Aorta (tissue), 5 donors: ENCODE measurements around the gene PRSS35. TPM values are rescaled to one million over a fixed set of nuclear protein-coding genes. Genes with fewer than 3 reads are reported as not detected.
"Not testable (repeated sequence)": the region's sequence is repeated elsewhere in the genome, so short reads cannot be mapped to it uniquely, and the experiment has no call there.

Experiments
- ATAC-seq: fragments of 200-7000 bp; cut with Tn5 transposase; one replicate; pipeline ENCODE4 v1.9.1; 2022; ENCODE audit warnings: moderate library complexity; ENCODE audit not compliant: low FRiP score
- DNase-seq, 2 donors: peaks; one replicate each; pipeline ENCODE4 v3.0.0-alpha.2; 2020
- H3K27ac ChIP-seq, 2 donors: one replicate each; pipeline ENCODE4 v1.5.1; 2013; ENCODE audit warnings: low read length in 2 of 2, mild to moderate bottlenecking in 2 of 2, moderate library complexity in 2 of 2, control low read depth in 1 of 2, inconsistent platforms in 1 of 2, low read depth in 1 of 2
- H3K27me3 ChIP-seq, 2 donors: one replicate each; pipeline ENCODE4 v1.6.1; 2013; ENCODE audit warnings: control low read depth in 1 of 2, low read length in 1 of 2, mild to moderate bottlenecking in 1 of 2, moderate library complexity in 1 of 2; ENCODE audit not compliant: insufficient read depth in 2 of 2, control insufficient read depth in 1 of 2
- H3K36me3 ChIP-seq, 2 donors: one replicate each; pipeline ENCODE4 v1.6.1; 2013; ENCODE audit warnings: control low read depth in 1 of 2, low read length in 1 of 2, mild to moderate bottlenecking in 1 of 2; ENCODE audit not compliant: insufficient read depth in 2 of 2, control insufficient read depth in 1 of 2
- H3K4me1 ChIP-seq, 2 donors: one replicate each; pipeline ENCODE4 v1.6.1; 2013; ENCODE audit warnings: low read length in 2 of 2, control low read depth in 1 of 2, mild to moderate bottlenecking in 1 of 2, moderate library complexity in 1 of 2; ENCODE audit not compliant: insufficient read depth in 2 of 2, control insufficient read depth in 1 of 2
- H3K4me3 ChIP-seq, 2 donors: one replicate each; pipeline ENCODE4 v1.5.1; 2013; ENCODE audit warnings: low read length in 2 of 2, control low read depth in 1 of 2, mild to moderate bottlenecking in 1 of 2
- H3K9me3 ChIP-seq: one replicate; pipeline ENCODE4 v1.6.1; 2013; ENCODE audit warnings: mild to moderate bottlenecking, low read length; ENCODE audit not compliant: control insufficient read depth
- WGBS, 2 donors: extraction: QIAGEN DNeasy Blood & Tissue Kit; methylation state at CpG; one replicate each; pipeline ENCODE4 v1.1.7; 2013; 5-methylcytosine and 5-hydroxymethylcytosine counted together
- intact Hi-C, 2 donors: fragments of 100-400 bp; cut with DNase I; formaldehyde crosslinking; loops; one replicate each; pipeline versions ENCODE4 v1.14.2 to v1.15.0; 2022
- polyA plus RNA-seq, 2 donors: library from polyadenylated mRNA; stranded (reverse); fragments of 200-250 nt; gene quantifications; one replicate each; pipeline ENCODE4 v1.2.3, GENCODE V29; 2013
- total RNA-seq, 2 donors: library from RNA; stranded (reverse); fragmentation: NEBNext Ultra II Directional; extraction: Animal tissue kit (Norgen Biotek cat#: 25700); gene quantifications; one replicate each; pipeline ENCODE4 v1.2.1, GENCODE V29; 2021
- donor health status: healthy with polysubstance abuse.
- donor health status: Bipolar disorder and iron deficiency.
- donor health status: DM: no; HTN: no; CAD: no.
- donor health status: DM: no; HTN: no; CAD: no.
- donor health status: DM: yes; HTN: yes; CAD: no.

PRSS35 gene
- total and polyA plus RNA-seq, 4 donors, result 4.1 to 8.2 (median 4.5) TPM

GRCh38 chr6:83536647-83537589 lies 24.6 kb downstream of the PRSS35 start:
- no peak overlapping the region for H3K4me3 ChIP-seq
- no peaks in the 10 kb centered on the region for H3K36me3 ChIP-seq
- peaks cover 0 to 3% of the 10 kb centered on the region in 2 donors for H3K4me1 ChIP-seq
- H3K27me3 ChIP-seq, result no peaks in the 10 kb centered on the region
- no peaks in the 10 kb centered on the region for H3K9me3 ChIP-seq
- H3K27ac ChIP-seq, result no peak overlapping the region
- 76 to 85% methylated on average over 4 of the region's 4 CpGs for WGBS, 2 donors
- DNase-seq (no peak), ATAC-seq (no peak)
- intact Hi-C loops, result no loop called here

DNA sequence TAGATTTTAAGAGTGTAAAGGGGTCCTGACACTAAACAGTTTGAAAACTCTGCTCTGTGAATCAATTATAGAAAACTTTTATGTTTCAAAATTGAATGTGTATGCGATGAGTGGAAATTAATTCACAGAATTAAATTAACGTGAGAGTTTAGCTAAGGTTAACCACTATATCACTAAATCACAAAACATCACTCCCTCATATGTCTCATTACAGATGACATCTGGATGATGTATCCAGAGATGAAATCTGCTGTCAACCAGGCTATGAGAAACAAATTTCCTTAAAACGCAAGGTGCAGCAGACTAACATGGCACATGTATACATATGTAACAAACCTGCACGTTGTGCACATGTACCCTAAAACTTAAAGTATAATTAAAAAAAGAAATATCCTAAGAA lies 27.3 kb downstream of the PRSS35 start:
- no peak for ATAC-seq

GRCh38 chr6:83546636-83547035 lies 34.3 kb downstream of the PRSS35 start:
- H3K27me3 ChIP-seq, result no peaks in the 10 kb centered on the region
- intact Hi-C loops, result no loop called here
- no peaks in the 10 kb centered on the region for H3K4me1 ChIP-seq
- ATAC-seq (no peak), DNase-seq (no peak)
- no peak overlapping the region for H3K4me3 ChIP-seq
- H3K9me3 ChIP-seq, result no peaks in the 10 kb centered on the region
- no peak overlapping the region for H3K27ac ChIP-seq
- no peaks in the 10 kb centered on the region for H3K36me3 ChIP-seq
- 67 to 79% methylated on average over 5 of the region's 5 CpGs for WGBS, 2 donors

More for the DNA sequence above, 27.3 kb downstream of the PRSS35 start:
- Histone ChIP-seq H3K27me3 (no peaks in the 10 kb centered on the region), H3K4me3 (no peak overlapping the region), H3K9me3 (no peaks in the 10 kb centered on the region), H3K36me3 (no peaks in the 10 kb centered on the region), H3K27ac (no peak overlapping the region), H3K4me1 (peaks cover 0 to 3% of the 10 kb centered on the region in 2 donors)
- 80 to 83% methylated on average over 4 of the region's 4 CpGs for WGBS, 2 donors
- no peak for DNase-seq
- intact Hi-C loops, result no loop called here

DNA sequence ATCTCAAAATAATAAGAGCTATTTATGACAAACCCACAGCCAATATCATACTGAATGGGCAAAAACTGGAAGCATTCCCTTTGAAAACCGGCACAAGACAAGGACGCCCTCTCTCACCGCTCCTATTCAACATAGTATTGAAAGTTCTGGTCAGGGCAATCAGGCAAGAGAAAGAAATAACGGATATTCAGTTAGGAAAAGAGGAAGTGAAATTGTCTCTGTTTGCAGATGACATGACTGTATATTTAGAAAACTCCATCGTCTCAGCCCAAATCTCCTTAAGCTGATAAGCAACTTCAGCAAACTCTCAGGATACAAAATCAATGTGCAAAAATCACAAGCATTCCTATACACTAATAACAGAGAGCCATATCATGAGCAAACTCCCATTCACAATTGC lies 38.1 kb downstream of the PRSS35 start:
- intact Hi-C loops, H3K4me3 ChIP-seq, H3K9me3 ChIP-seq, ATAC-seq, H3K36me3 ChIP-seq, H3K27me3 ChIP-seq, H3K27ac ChIP-seq, DNase-seq, H3K4me1 ChIP-seq: not testable (repeated sequence)
- WGBS, 2 donors, result 73% methylated on average over 5 of the region's 5 CpGs

GRCh38 chr6:83551748-83552147 lies 39.4 kb downstream of the PRSS35 start:
- H3K4me3 ChIP-seq, DNase-seq, intact Hi-C loops, ATAC-seq, H3K36me3 ChIP-seq, H3K4me1 ChIP-seq, H3K27ac ChIP-seq, H3K9me3 ChIP-seq, H3K27me3 ChIP-seq: not testable (repeated sequence)
- 96 to 98% methylated on average over 4 of the region's 4 CpGs for WGBS, 2 donors

GRCh38 chr6:83556871-83557270 lies 44.5 kb downstream of the PRSS35 start:
- ATAC-seq (no peak), DNase-seq (no peak)
- no peaks in the 10 kb centered on the region for H3K36me3 ChIP-seq
- no peak overlapping the region for H3K27ac ChIP-seq
- intact Hi-C loops, result no loop called here
- no peaks in the 10 kb centered on the region for H3K4me1 ChIP-seq
- H3K27me3 ChIP-seq, result no peaks in the 10 kb centered on the region
- H3K4me3 ChIP-seq, result no peak overlapping the region
- no peaks in the 10 kb centered on the region for H3K9me3 ChIP-seq

- DNase-seq (no peak), ATAC-seq (no peak)
- no peaks in the 10 kb centered on the region for H3K27me3 ChIP-seq
- H3K36me3 ChIP-seq, result no peaks in the 10 kb centered on the region
- no peaks in the 10 kb centered on the region for H3K4me1 ChIP-seq
- intact Hi-C loops, result no loop called here
- no peak overlapping the region for H3K27ac ChIP-seq
- peaks cover 2% of the 10 kb centered on the region for H3K9me3 ChIP-seq
- WGBS, 2 donors, result 100% methylated on average over 1 of the region's 1 CpG
- no peak overlapping the region for H3K4me3 ChIP-seq
Measured at GRCh38 chr6:83558975-83559374, 46.6 kb downstream of the PRSS35 start.

GRCh38 chr6:83571663-83572185 lies 59.4 kb downstream of the PRSS35 start:
- H3K4me3 ChIP-seq, ATAC-seq, DNase-seq, intact Hi-C loops, H3K27ac ChIP-seq, H3K27me3 ChIP-seq, H3K9me3 ChIP-seq, H3K4me1 ChIP-seq, H3K36me3 ChIP-seq: not testable (repeated sequence)
- 80 to 96% methylated on average over 4 of the region's 4 CpGs for WGBS, 2 donors

DNA sequence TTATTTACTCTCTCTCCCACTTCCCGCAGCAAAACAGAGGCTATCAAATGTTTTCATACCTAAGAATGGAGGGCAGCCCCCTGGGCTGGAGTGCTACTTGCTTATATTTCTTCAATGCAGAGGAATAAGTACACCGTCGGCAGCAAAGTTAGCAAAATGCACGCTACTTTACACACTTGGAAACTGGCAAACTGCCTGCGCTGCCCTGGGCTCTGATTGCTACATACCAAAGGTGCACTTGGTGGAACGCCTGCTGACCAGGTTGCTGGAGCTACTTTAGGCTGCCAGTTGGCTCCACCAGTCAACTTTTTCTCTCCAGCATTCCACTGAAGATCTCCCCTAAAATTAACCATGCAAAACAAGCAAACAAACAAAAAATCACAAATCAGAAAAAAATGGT lies 62.4 kb downstream of the PRSS35 start:
- WGBS, 2 donors, result 71 to 73% methylated on average over 6 of the region's 6 CpGs
- intact Hi-C loops, result no loop called here

More for the DNA sequence above, 62.4 kb downstream of the PRSS35 start:
- no peak overlapping the region for H3K27ac ChIP-seq
- no peaks in the 10 kb centered on the region for H3K4me1 ChIP-seq
- no peak for ATAC-seq
- H3K27me3 ChIP-seq, result no peaks in the 10 kb centered on the region
- H3K36me3 ChIP-seq, result no peaks in the 10 kb centered on the region
- no peak for DNase-seq
- H3K4me3 ChIP-seq, result no peak overlapping the region
- no peaks in the 10 kb centered on the region for H3K9me3 ChIP-seq
